Stimulated activated CD4-positive, alpha-beta T cell treated with anti-CD3 and anti-CD28 coated beads, Interleukin-15, amount 100 ng/mL, for 48 hours (primary cell): ENCODE data around the gene CRLF2.
"Not testable (repeated sequence)": the region's sequence is repeated elsewhere in the genome, so short reads cannot be mapped to it uniquely, and the experiment has no call there.

Experiments
- DNase-seq, 2 donors: peaks; one replicate each; pipeline ENCODE4 v3.0.0-alpha.2; 2020; ENCODE audit warnings: low read depth in 2 of 2

Gene CRLF2

GRCh38 chrX:1215123-1215823, 2.8 kb upstream of the CRLF2 start:
- DNase-seq, result no peak

DNA sequence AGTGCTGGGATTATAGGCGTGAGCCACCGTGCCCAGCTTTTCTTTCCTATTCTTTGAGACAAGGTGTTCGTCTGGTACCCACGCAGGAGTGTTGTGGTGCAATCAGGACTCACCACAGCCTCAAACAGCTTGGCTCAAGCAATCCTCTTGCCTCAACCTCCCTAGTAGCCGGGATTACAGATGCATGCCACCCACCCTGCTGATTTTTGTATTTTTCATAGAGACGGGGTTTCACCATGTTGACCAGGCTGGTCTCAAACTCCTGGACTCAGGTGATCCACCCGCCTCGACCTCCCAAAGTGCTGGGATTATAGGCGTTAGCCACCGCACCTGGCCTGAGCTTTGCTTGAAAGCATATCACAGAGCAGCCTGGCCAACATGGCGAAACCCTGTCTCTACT, 1.5 kb upstream of the CRLF2 start:
- no peak for DNase-seq

GRCh38 chrX:1210844-1211243, 1.6 kb downstream of the CRLF2 start:
- DNase-seq, result no peak

DNA sequence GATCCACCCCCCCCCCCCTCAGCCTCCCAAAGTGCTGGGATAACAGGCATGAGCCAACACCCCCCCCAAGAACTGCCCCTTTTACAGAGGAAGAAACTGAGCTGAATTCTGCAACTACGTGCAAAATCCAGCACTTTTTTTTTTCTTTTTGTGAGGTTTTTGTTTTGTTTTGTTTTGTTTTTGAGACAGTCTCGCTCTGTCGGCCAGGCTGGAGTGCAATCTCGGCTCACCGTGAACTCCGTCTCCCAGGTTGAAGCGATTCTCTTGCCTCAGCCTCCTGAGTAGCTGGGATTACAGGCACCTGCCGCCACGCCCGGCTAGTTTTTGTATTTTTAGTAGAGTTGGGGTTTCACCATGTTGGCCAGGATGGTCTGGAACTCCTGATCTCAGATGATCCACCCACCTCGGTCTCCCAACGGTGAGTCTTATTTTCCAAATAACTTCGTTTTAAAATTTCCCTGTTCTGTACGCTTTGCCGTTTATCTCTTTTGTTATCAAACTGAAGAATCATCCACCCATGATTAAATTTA, 4.9 kb downstream of the CRLF2 start:
- DNase-seq, result no peak

DNA sequence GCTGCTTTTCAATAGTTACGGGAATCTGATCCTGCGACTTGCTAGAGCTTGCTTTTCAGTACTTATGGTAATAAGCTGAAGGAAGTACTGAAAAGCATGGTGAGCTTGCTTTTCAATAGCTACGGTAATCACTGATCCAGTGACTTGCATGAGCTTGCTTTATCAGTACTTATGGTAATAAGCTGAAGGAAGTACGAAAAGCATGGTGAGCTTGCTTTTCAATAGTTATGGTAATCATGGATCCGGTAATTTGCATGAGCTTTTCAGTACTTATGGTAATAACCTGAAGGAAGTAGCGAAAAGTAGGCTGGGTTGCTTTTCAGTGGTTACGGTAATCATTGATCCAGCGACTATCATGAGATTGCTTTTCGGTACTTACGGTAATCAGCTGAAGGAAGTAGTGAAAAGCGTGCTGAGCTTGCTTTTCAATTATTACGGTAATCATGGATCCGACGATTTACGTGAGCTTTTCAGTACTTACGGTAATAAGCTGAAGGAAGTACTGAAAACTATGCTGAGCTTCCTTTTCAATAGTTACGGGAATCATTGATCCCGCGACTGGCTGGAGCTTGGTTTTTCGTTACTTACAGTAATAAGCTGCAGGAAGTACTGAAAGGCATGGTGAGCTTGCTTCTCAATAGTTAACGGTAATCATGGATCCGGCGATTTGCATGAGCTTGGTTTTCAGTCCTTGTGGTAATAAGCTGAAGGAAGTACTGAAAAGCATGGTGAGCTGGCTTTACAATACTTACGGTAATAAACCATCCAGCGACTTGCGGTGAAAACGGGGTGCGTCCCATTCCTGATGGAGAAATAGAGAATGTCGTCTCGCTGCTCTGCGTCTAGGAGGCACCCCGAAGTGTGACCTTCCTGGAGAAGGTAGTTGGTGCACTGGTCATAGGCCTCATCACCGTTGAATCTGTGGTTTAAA, 6.5 kb downstream of the CRLF2 start:
- no peak for DNase-seq

DNA sequence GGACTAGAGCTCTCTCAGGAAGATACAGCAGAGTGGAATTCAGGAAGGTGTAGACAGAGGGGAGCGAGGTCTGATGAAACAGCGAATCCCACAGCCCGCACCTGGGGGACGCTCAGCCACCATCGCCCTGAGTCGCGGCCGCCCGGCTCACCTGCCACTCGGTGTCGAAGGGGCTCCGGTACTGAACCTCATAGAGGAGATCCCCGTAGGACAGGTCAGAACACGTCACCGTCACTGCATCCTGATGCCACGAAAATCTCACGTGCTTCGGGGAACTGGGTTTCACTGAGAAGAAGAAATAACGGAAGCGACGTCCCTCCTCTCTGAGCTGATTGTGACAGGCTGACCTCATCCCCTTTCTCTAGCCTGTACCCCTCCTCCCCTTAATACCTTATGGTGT, 10.2 kb downstream of the CRLF2 start:
- no peak for DNase-seq

- no peak for DNase-seq
Measured at GRCh38 chrX:1196436-1196835, 16.0 kb downstream of the CRLF2 start.

GRCh38 chrX:1192196-1192595, 20.3 kb downstream of the CRLF2 start:
- not testable (repeated sequence) for DNase-seq

GRCh38 chrX:1190596-1191145, 21.8 kb downstream of the CRLF2 start:
- DNase-seq, result no peak

- no peak for DNase-seq
Measured at GRCh38 chrX:1185561-1185960, 26.9 kb downstream of the CRLF2 start.

DNA sequence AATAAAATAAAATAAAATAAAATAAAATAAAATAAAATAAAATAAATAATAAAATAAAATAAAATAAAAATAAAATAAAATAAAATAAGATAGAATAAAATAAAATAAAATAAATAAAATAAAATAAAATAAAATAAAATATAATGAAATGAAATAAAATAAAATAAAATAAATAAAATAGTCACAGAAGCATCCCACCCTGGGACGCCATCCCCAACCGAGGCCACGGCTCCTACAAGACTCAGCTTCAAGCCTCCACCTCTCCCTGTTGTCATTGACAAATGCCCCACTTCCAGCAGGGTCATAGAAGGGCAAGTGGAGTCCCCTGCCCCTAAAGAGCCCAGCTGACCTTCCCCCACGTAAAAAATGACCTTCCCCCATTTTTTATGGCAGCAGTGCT, 30.2 kb downstream of the CRLF2 start:
- no peak for DNase-seq

- not testable (repeated sequence) for DNase-seq
Measured at GRCh38 chrX:1181661-1182060, 30.8 kb downstream of the CRLF2 start.

DNA sequence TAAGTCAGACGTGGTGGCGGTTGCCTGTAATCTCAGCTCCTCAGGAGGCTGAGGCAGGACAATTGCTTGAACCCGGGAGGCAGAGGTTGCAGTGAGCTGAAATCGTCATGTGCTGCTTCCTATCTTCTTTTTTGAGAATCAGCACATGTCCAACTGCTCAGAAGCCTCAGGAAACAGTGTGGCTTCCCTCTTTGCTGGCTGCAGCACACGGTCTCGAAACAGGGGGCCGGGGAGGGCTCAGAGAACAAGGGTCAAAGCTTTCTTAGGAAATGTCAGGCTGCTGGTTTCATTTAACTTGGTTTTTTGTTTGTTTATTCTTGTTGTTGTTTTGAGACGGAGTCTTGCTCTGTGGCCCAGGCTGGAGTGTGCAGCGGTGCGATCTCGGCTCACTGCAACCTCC, 31.3 kb downstream of the CRLF2 start:
- no peak for DNase-seq

DNA sequence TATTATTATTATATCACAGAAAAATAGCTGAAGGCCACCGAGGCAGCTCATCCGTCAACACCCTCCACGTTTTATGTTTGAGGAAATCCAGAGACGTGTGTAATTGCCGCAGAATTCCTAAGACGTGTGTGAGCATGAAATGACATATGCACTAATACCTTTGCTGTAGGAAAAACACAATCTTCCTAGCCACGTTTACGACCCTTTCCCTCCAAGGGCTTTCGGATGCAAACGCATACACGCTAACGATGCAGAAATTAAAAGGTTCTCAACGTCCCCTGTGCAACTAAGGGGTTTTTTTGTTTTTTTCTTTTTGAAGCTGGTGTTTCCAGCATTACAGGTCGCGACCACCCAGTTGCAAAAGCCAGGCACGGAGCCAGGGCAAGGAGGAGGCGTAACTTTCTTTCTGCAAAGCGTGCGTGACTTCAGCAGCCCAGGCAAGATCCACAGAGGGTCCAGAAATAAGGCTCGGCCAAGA, 33.8 kb downstream of the CRLF2 start:
- no peak for DNase-seq

DNA sequence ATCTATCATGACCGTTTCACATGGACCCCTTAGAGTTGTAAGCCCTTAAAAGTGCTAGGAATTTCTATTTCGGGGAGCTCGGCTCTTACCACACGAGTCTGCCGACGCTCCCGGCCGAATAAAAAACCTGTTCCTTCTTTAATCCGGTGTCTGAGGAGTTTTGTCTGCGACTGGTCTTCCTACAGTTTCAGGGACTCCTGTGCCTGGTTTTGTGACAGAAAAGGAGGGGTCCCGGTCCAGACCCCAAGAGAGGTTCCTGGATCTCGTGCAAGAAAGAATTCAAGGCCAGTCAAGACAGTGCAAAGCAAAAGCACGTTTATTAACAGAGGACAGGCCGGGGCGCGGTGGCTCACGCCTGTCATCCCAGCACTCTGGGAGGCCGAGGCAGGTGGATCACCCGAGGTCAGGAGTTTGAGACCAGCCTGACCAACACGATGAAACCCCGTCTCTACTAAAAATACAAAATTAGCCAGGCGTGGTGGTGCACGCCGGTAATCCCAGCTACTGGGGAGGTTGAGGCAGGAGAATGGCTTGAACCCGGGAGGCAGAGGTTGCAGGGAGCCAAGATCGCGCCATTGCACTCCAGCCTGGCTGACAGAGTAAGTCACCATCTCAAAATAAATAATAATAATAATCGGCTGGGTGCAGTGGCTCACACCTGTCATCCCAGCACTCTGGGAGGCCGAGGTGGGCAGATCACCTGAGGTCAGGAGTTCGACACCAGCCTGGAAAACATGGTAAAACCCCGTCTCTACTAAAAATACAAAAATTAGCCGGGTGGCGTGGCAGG, 35.7 kb downstream of the CRLF2 start:
- not testable (repeated sequence) for DNase-seq

- not testable (repeated sequence) for DNase-seq
Measured at GRCh38 chrX:1174609-1175545, 37.6 kb downstream of the CRLF2 start.

DNA sequence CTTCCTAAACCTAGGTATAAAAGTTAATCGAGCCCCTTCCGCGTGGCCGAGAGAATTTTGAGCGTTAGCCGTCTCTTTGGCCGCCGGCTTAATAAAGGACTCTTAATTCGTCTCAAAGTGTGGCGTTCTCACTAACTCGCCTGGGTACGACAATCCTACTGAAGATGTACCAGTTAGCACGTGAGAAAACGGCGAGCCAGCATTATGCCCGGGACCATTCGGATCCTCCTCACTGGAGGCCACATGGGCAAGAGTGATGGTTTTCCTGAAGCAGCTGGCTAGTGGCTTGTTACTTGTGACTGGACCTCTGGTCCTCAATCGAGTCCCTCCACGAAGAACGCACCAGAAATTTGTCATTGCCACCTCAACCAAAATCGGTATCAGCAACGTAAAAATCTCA, 39.0 kb downstream of the CRLF2 start:
- not testable (repeated sequence) for DNase-seq

DNA sequence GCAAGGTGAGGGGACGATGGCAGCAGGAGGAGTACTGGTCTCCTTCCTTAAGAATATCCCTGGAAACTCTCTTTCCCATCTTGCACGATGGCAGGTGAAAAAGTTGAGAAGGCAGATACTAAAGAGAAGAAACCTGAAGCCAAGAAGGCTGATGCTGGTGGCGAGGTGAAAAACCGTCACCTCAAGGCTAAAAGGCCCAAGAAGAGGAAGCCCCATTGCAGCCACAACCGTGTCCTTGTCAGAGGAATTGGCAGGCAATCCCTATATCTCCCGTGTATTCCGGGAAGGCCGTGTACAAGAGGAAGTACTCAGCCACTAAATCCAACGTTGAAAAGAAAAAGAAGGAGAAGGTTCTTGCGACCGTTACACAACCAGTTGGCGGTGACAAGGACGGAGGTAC, 40.0 kb downstream of the CRLF2 start:
- DNase-seq, result no peak

DNA sequence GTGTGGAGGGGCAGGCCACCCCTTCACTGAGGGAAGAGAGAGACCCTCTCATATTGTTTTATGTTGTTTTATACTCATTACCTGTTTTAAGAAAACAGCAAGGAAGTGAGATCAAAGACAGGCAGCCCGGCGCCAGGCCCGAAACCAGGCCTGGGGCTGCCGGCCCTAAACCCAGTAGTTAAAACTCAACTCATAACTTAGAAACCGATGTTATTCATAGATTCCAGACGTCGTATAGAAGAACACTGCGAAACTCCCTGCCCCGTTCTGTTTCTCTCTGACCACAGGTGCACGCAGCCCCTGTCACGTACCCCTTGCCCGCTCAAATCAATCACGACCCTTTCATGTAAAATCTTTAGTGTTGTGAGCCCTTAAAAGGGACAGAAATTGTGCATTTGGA, 40.5 kb downstream of the CRLF2 start:
- not testable (repeated sequence) for DNase-seq

DNA sequence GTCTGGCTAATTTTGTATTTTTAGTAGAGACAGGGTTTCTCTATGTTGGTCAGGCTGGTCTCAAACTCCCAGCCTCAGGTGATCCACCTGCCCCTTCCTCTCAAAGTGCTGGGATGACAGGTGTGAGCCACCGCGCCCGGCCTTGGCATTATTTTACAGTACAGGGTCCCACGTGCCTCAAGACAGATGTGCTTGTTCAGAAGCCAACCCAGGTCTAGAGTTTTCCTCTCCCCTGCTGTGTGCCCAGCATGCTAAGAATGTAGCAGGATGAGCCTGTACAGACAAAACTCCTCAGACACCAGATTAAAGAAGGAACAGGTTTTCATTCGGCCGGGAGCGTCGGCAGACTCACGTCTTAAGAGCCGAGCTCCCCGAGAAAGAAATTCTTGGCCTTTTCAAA, 42.2 kb downstream of the CRLF2 start:
- DNase-seq, result no peak
